ENCODE data around the gene DUSP22. TPM values are rescaled to one million over a fixed set of nuclear protein-coding genes. Genes with fewer than 3 reads are reported as not detected.

Gene DUSP22
- total and polyA plus RNA-seq, 8 donors: 15.6 to 338 (median 34.8) TPM

GRCh38 chr6:362231-362923, 70.1 kb downstream of the DUSP22 start:
- Histone ChIP-seq H3K4me1 (no peaks in the 10 kb centered on the region), H3K27me3 (peaks cover 0 to 19% (median 0%) of the 10 kb centered on the region in 3 donors), H3K9me3 (peaks cover 10 to 32% (median 19%) of the 10 kb centered on the region in 4 donors), H3K4me3 (no peak overlapping the region), H3K36me3 (no peaks in the 10 kb centered on the region), H3K27ac (no peak overlapping the region)
- intact Hi-C loops (cut with DNase I; ENCODE audit: low total_unique reads): no loop called here
- TF ChIP-seq POLR2A (IDR thresholded peaks at IDR 0.05) (no peak), EP300 (IDR thresholded peaks at IDR 0.05) (no peak), CTCF (IDR thresholded peaks at IDR 0.05) (no peak), POLR2AphosphoS5 (IDR thresholded peaks at IDR 0.05) (no peak)
- DNase-seq: no peak
- 76 to 84% (median 81%) methylated on average over 14 of the region's 14 CpGs for WGBS, 5 donors

- Histone ChIP-seq H3K27ac (no peak overlapping the region), H3K4me1 (no peaks in the 10 kb centered on the region), H3K36me3 (no peaks in the 10 kb centered on the region), H3K4me3 (no peak overlapping the region), H3K9me3 (peaks cover 10 to 32% (median 19%) of the 10 kb centered on the region in 4 donors), H3K27me3 (peaks cover 0 to 21% (median 0%) of the 10 kb centered on the region in 3 donors)
- WGBS, 5 donors: 71 to 86% (median 82%) methylated on average over 5 of the region's 5 CpGs
- TF ChIP-seq POLR2A (IDR thresholded peaks at IDR 0.05): no peak
- TF ChIP-seq POLR2AphosphoS5 (IDR thresholded peaks at IDR 0.05): no peak
- no peak for TF ChIP-seq EP300 (IDR thresholded peaks at IDR 0.05)
- TF ChIP-seq CTCF (IDR thresholded peaks at IDR 0.05): no peak
- intact Hi-C loops (cut with DNase I; ENCODE audit: low total_unique reads): no loop called here
- DNase-seq: no peak
These were observed 70.6 kb downstream of the DUSP22 start for GRCh38 chr6:362924-363249.

- peaks cover 0 to 24% (median 0%) of the 10 kb centered on the region in 3 donors for H3K27me3 ChIP-seq
- H3K36me3 ChIP-seq: no peaks in the 10 kb centered on the region
- no peaks in the 10 kb centered on the region for H3K4me1 ChIP-seq
- peaks cover 10 to 32% (median 19%) of the 10 kb centered on the region in 4 donors for H3K9me3 ChIP-seq
- no peak overlapping the region for H3K27ac ChIP-seq
- intact Hi-C loops (cut with DNase I; ENCODE audit: low total_unique reads): no loop called here
- TF ChIP-seq POLR2AphosphoS5 (IDR thresholded peaks at IDR 0.05) (no peak), CTCF (IDR thresholded peaks at IDR 0.05) (no peak), POLR2A (IDR thresholded peaks at IDR 0.05) (no peak), EP300 (IDR thresholded peaks at IDR 0.05) (no peak)
- DNase-seq: no peak
- WGBS, 5 donors: 87 to 93% (median 88%) methylated on average over 12 of the region's 12 CpGs
- H3K4me3 ChIP-seq: no peak overlapping the region
These were observed 71.0 kb downstream of the DUSP22 start for GRCh38 chr6:363291-363690.

GRCh38 chr6:363909-364308, 71.6 kb downstream of the DUSP22 start:
- 89 to 92% (median 90%) methylated on average over 13 of the region's 13 CpGs for WGBS, 5 donors
- no peak overlapping the region for H3K4me3 ChIP-seq
- intact Hi-C loops (cut with DNase I; ENCODE audit: low total_unique reads): no loop called here
- H3K36me3 ChIP-seq: no peaks in the 10 kb centered on the region
- H3K9me3 ChIP-seq: peaks cover 10 to 32% (median 19%) of the 10 kb centered on the region in 4 donors
- H3K27me3 ChIP-seq: peaks cover 0 to 30% (median 0%) of the 10 kb centered on the region in 3 donors
- no peak overlapping the region for H3K27ac ChIP-seq
- no peak for TF ChIP-seq POLR2AphosphoS5 (IDR thresholded peaks at IDR 0.05)
- no peak for TF ChIP-seq POLR2A (IDR thresholded peaks at IDR 0.05)
- TF ChIP-seq EP300 (IDR thresholded peaks at IDR 0.05): no peak
- TF ChIP-seq CTCF (IDR thresholded peaks at IDR 0.05): no peak
- H3K4me1 ChIP-seq: no peaks in the 10 kb centered on the region
- no peak for DNase-seq

Data from stomach (tissue), 9 donors.